ENCODE results near the gene INIP. TPM values are rescaled to one million over a fixed set of nuclear protein-coding genes. Genes with fewer than 3 reads are reported as not detected.

Gene INIP
- total and polyA plus RNA-seq, 2 of the 13 experiments (the other 11 are each of a cell fraction or from before 2014, with no cell fraction given) = 13.6 to 28.6 TPM

DNA sequence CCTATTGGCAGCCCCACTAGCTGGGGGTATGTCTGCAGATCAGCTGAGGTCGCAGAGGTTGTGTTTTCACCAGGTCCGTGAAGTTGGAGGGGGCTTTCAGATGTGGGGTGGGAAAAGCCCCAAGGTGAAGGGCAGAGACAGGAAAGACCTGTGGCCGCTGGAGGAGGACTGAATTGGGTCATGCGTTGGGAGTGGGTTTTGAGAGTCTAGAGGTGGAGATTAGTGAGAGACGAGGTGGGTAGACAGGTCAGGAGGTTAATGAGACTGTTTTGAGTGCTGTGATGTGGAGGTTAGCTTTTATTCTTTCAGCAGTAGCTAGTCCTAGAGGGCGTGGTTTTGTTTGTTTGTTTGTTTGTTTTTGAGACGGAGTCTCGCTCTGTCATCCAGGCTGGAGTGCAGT, 42.9 kb upstream of the INIP start:
- intact Hi-C loops (cut with micrococcal nuclease; ENCODE audit: unreplicated experiment) = no loop called here
- Histone ChIP-seq H3K9ac (ENCODE audit: insufficient read depth, low read depth, low read length) (no peak overlapping the region), H4K20me1 (ENCODE audit: insufficient read depth, low read length) (no peaks in the 10 kb centered on the region), H2AFZ (ENCODE audit: low read length) (no peak overlapping the region), H3K4me3 (replicated peaks in 1 of 3; ENCODE audit: insufficient read depth in 1 of 3, low read depth in 2 of 3, low read length in 3 of 3) (no peak overlapping the region), H3K9me3 (ENCODE audit: low read length) (no peaks in the 10 kb centered on the region), H3K27me3 (ENCODE audit: control insufficient read depth in 1 of 2, insufficient read depth in 2 of 2, low read length in 2 of 2) (no peaks in the 10 kb centered on the region), H3K4me2 (ENCODE audit: low read depth, low read length) (no peak overlapping the region), H3K4me1 (ENCODE audit: insufficient read depth, low read length) (peaks cover 33% of the 10 kb centered on the region), H3K27ac (ENCODE audit: extremely low read length, insufficient read depth, low read length) (no peak overlapping the region), H3K36me3 (replicated peaks in 1 of 2; ENCODE audit: control insufficient read depth in 1 of 2, insufficient read depth in 2 of 2, low read length in 2 of 2) (no peaks in the 10 kb centered on the region), H3K79me2 (ENCODE audit: insufficient read depth, low read length) (peaks cover 15% of the 10 kb centered on the region)
- TF ChIP-seq ZNF563 (CRISPR knock-in tag; IDR thresholded peaks at IDR 0.05) = no peak
- TF ChIP-seq ZFX (CRISPR knock-in tag; IDR thresholded peaks at IDR 0.05; ENCODE audit: low read depth) = no peak
- no peak for TF ChIP-seq NFIB (CRISPR knock-in tag; IDR thresholded peaks at IDR 0.05; ENCODE audit: borderline replicate concordance)
- no peak for TF ChIP-seq ZNF207 (IDR thresholded peaks at IDR 0.05; ENCODE audit: borderline replicate concordance)
- no peak for TF ChIP-seq ZFP82 (CRISPR knock-in tag; IDR thresholded peaks at IDR 0.05; ENCODE audit: borderline replicate concordance)
- no peak for TF ChIP-seq ZNF83 (CRISPR knock-in tag; IDR thresholded peaks at IDR 0.05; ENCODE audit: borderline replicate concordance)
- no peak for TF ChIP-seq ZNF691 (CRISPR knock-in tag; IDR thresholded peaks at IDR 0.05; ENCODE audit: borderline replicate concordance, low read depth)
- no peak for TF ChIP-seq ZFP62 (CRISPR knock-in tag; IDR thresholded peaks at IDR 0.05)
- TF ChIP-seq RFX5 (IDR thresholded peaks at IDR 0.05; ENCODE audit: low read depth, low read length) = no peak
- TF ChIP-seq RFXANK (CRISPR knock-in tag; IDR thresholded peaks at IDR 0.05) = no peak
- TF ChIP-seq, protein P1, sequence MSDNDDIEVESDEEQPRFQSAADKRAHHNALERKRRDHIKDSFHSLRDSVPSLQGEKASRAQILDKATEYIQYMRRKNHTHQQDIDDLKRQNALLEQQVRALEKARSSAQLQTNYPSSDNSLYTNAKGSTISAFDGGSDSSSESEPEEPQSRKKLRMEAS (IDR thresholded peaks at IDR 0.05) = no peak
- no peak for TF ChIP-seq ZNF704 (CRISPR knock-in tag; IDR thresholded peaks at IDR 0.05; ENCODE audit: borderline replicate concordance)
- TF ChIP-seq ZNF547 (CRISPR knock-in tag; IDR thresholded peaks at IDR 0.05) = no peak
- TF ChIP-seq CREB1 (IDR thresholded peaks at IDR 0.05) = no peak
- TF ChIP-seq CREB1 (CRISPR knock-in tag; IDR thresholded peaks at IDR 0.05) = no peak
- TF ChIP-seq ZNF766 (CRISPR knock-in tag; IDR thresholded peaks at IDR 0.05; ENCODE audit: borderline replicate concordance) = no peak
- no peak for TF ChIP-seq ZNF160 (CRISPR knock-in tag; IDR thresholded peaks at IDR 0.05)
- CTCF ChIA-PET (ENCODE audit: low intra/inter-chr PET ratio, low total read pairs) = no interaction called here
- ATAC-seq (no peak), DNase-seq (ENCODE audit: low spot score) (no peak), FAIRE-seq (no peak)
- 93% methylated on average over 8 of the region's 8 CpGs for WGBS (ENCODE audit: low lambda C conversion rate)
- POLR2A ChIA-PET = no interaction called here
- no TSS peak for BruUV-seq (replicated peaks)
- in situ Hi-C loops (cut with HindIII; ENCODE audit: extremely low pct_ligation_motif_present, low pct_unique_long_range_greater_than_20kb) = no loop called here
